HPDE6-E6E7 (cell line): ENCODE data around the gene ANKS6.

Source experiments
- DNase-seq: peaks from one replicate; pipeline ENCODE4 v3.0.0; 2011; ENCODE audit warnings: missing footprints; ENCODE audit errors: extremely low spot score

Gene ANKS6

GRCh38 chr9:98796364-98797101, at the start of gene ANKS6:
TSS of gene ANKS6 (minus strand) at chr9:98796555. CDS start at chr9:98796491, 64 bp downstream.
- peak; percentile 80 for DNase-seq

GRCh38 chr9:98846081-98846480, 49.7 kb upstream of the ANKS6 start:
- no peak for DNase-seq

DNA sequence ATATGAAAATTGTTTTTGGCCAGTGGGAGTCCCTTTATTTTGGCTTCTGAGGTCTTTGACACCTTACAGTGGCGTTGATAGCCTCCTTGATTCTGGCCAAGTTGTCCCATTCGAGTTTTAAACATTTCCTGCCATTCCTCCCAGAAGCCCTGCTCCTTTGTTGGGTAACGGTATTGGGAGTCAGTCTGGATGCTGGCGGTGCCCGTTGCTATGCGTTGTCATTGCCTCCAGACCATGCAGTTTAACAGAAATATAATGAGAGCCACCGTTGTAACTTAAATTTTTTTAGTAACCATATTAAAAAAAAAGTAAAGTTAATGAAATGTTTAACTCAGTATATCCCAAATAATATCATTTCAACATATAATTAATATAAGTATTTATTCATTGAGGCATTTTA, 46.2 kb upstream of the ANKS6 start:
- no peak for DNase-seq

DNA sequence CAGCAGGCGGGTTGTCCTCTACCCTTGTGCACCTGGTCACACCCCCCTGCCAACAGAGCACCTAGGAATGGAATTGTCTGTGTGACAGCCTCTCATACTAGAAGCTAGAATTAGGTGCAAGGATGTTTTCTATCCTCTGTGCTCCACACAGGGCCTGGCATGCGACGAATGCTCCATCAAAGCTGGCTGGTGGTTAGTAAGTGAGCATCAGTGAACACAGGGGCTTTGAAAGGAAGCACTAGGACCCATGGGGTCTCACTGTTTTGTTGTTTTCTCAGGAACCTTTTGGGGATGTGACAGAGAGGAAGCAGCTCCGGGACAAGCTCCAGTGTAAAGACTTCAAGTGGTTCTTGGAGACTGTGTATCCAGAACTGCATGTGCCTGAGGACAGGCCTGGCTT, 43.4 kb upstream of the ANKS6 start:
- no peak for DNase-seq

GRCh38 chr9:98838868-98839565, 42.7 kb upstream of the ANKS6 start:
- DNase-seq: no peak

DNA sequence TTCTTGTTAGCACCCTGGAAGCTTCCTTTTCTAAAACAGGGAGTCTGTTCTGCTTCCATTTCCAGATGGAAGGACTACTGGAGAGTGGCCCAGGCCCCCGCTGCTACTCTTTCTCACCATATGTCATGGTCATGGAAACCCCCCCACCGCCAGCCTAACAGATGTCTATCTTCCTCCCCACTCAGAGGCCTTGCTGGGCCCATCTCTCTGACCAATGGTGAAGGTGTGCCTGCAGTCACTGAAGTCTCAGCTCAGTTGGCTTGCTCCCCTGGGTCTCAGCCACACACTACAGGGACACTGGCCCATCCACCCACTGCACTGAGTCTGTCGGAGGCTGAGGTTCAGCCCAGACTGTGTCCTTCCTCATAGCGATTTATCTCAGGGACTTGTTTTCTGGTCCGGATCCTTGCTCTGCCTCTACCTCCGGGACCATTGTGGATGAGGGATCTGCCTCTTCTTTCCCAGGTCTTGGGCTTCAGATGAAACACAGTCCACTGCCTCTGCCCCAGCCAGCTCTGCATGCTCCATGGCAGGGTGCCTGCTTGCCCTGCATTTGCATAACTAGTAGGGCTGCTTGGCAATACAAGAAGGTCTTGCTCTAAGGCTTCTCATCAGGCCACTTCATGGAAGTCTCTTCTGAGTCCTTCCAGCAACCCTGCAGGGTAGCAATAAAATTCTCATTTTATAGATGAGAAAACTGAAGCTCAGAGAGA, 42.0 kb upstream of the ANKS6 start:
- no peak for DNase-seq

DNA sequence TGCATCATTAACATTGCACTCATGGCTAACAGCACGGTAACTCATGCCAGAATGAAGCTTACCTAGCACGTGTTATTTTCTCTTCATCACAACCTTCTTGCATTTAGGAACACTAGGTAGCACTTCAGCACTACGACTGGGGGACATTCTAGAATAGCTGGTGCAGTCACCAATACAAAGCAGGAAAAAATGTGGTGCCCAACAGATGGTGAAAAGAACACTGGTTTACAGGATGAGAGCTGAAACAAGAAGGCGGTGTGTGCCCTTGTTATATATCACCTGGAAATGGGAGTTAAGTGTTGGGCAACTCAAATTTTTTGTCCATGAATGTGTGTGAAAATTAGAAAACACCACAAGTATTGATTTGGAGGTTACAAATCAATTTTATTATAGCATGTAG, 41.2 kb upstream of the ANKS6 start:
- no peak for DNase-seq

DNA sequence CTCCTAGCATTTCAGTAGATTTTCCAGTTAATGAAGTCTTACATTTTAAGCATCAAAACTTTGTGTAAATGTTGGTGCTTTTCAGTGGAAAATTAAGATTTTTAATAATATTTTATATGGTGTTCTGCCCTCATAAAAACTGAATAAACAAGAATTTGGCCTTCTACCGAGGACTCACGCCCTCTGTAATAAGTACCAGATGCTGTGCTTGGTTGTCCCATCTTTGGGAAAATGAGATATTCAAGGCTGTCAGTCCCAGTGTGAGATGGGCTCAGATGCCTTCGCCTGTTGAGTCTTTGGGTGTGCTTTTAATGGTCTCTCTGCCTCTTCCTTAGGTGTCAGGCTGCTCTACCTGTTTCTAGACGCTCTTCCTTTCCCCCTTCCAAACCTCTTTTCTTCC, 39.9 kb upstream of the ANKS6 start:
- no peak for DNase-seq

DNA sequence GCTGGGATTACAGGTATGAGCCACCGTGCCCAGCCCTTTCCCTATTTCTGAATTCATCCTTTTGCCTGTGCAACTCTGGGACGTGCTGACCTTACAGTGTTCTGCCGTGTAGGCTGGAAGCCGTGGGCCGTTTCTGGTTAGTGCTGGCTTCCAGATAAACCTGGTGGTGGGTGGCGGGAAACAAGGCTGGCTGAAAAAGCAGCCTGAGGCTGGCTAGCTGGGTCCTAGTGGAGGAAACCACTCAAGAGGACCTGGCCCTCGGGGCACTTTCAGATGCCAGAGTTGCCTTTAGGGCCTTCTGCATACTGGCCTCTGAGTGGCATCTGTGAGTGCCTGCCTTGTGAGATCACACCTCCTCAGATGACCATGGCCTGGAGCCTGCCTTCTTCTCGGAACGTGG, 38.0 kb upstream of the ANKS6 start:
- no peak for DNase-seq

GRCh38 chr9:98833090-98833956, 37.0 kb upstream of the ANKS6 start:
- DNase-seq: no peak

DNA sequence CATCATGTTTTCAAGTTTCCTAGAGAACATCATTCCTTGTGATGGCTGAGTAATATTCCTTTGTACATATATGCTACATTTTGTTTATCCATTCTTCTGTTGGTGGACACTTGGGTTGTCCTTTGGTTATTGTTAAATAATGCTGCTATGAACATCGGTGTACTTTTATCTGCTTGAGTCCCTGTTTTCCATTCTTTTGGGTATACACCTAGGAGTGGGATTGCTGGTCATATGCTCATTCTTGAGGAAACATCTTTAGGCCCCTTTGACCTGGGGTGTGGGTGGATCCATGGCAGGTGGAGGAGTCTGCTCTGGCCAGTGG, 36.4 kb upstream of the ANKS6 start:
- DNase-seq: no peak

- DNase-seq: no peak
Measured at GRCh38 chr9:98831696-98832095, 35.3 kb upstream of the ANKS6 start.

GRCh38 chr9:98830554-98830953, 34.2 kb upstream of the ANKS6 start:
- no peak for DNase-seq

DNA sequence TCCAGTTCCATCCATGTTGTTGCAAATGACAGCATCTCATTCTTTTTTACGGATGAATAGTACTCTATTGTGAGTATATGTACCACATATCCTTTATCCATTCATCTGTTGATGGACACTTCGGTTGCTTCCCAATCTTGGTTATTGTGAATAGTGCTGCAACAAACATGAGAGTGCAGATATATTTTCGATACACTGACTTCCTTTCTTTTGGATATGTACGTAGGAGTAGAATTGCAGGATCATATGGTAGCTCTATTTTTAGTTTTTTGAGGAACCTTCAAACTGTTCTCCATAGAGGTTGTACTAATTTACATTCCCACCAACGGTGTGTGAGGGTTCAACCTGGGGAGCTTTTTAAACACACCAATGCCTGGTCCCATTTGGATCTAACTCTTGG, 33.4 kb upstream of the ANKS6 start:
- no peak for DNase-seq

- DNase-seq: no peak
Measured at GRCh38 chr9:98826716-98827115, 30.4 kb upstream of the ANKS6 start.

- DNase-seq: no peak
Measured at GRCh38 chr9:98825414-98825813, 29.1 kb upstream of the ANKS6 start.

- no peak for DNase-seq
Measured at GRCh38 chr9:98823666-98824334, 27.4 kb upstream of the ANKS6 start.

GRCh38 chr9:98822661-98823060, 26.3 kb upstream of the ANKS6 start:
- no peak for DNase-seq

DNA sequence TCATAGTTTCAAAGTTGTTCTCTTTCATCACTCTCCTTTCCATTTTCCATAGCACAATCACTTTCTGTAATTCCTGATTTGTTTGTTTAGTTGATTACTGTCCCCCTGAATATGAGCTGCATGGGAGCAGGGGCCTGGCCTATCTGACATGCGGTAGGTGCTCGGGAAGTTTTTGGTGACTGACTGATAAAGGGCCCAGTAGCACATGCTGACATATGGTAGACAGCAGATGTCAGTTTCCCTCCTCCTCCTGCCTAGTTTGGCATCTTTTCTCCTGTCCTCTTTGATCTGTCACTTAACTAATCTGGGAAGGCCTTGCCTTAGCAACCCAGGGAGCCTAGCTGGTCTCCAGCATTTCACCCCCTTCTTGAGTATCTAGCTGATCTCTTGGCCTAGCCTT, 25.5 kb upstream of the ANKS6 start:
- no peak for DNase-seq

DNA sequence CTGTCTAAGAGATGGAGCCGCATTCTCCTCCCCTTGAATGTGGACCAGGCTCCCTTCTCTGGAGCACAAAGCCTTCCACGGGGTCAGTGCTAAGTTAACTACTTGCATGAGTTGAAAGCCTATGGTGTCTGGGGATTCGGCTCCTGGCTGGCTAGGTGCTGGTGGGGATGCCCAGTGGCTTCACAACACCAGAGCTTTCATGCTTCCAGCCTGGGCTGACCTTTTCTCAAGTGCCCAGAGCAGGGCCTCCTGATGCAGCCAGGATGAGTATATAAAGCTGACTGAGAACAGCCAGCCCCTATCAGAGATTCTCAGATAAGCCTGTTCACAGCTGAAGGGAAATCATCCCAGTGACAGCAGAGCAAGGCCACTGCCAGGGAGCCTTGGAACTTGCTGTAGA, 22.9 kb upstream of the ANKS6 start:
- DNase-seq: no peak

DNA sequence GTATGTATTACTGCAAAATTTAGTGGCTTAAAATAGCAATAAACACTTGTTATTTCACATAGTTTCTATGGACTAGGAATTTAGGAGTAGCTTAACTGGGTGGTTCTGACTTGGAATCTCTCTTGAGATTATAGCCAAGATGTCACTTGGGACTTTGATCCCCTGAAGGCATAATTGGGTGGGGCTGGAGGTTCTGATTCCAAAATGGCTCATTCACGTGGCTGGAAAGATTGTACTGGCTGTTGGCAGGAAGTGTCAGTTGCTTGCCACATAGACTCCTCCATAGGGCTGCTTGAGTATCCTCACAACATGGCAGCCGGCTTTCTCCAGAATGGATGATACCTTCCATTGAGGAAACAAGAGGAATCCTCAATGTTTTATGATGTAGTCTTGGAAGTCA, 22.4 kb upstream of the ANKS6 start:
- DNase-seq: no peak
